Endodermal cell (in vitro differentiated cells): ENCODE measurements around the gene FLAD1. TPM values are rescaled to one million over a fixed set of nuclear protein-coding genes. Genes with fewer than 3 reads are reported as not detected.

ENCODE experiments used
- DNase-seq: peaks from one replicate; pipeline ENCODE4 v3.0.0-alpha.2; 2017
- H3K27ac ChIP-seq: 2 replicates; pipeline ENCODE4 v1.5.1; 2013; ENCODE audit warnings: mild to moderate bottlenecking, low read depth, low read length, moderate library complexity
- H3K27me3 ChIP-seq: 2 replicates; pipeline ENCODE4 v1.6.1; 2013; ENCODE audit warnings: mild to moderate bottlenecking, low read length, moderate library complexity; ENCODE audit not compliant: insufficient read depth, control insufficient read depth, poor library complexity, severe bottlenecking
- H3K36me3 ChIP-seq: 2 replicates; pipeline ENCODE4 v1.7.0; 2013; ENCODE audit warnings: mild to moderate bottlenecking, low read length, moderate library complexity; ENCODE audit not compliant: control insufficient read depth, insufficient read depth
- H3K4me1 ChIP-seq: one replicate; pipeline ENCODE4 v1.7.0; 2013; ENCODE audit warnings: low read length; ENCODE audit not compliant: control insufficient read depth, insufficient read depth
- H3K4me3 ChIP-seq: 2 replicates; pipeline ENCODE4 v1.5.1; 2013; ENCODE audit warnings: mild to moderate bottlenecking, low read length, moderate library complexity
- H3K9ac ChIP-seq: 2 replicates; pipeline ENCODE4 v1.6.1; 2013; ENCODE audit warnings: mild to moderate bottlenecking, low read length, moderate library complexity; ENCODE audit not compliant: poor library complexity, severe bottlenecking; ENCODE audit errors: extremely low read depth
- H3K9me3 ChIP-seq: 2 replicates; pipeline ENCODE4 v1.6.1; 2013; ENCODE audit warnings: mild to moderate bottlenecking, low read length, moderate library complexity; ENCODE audit not compliant: control insufficient read depth
- H3K27ac Mint-ChIP-seq: 2 replicates; pipeline ENCODE4 v1.8.0; 2020; ENCODE audit warnings: mixed read lengths
- H3K27me3 Mint-ChIP-seq: 2 replicates; pipeline ENCODE4 v1.8.0; 2021; ENCODE audit warnings: mild to moderate bottlenecking, mixed read lengths; ENCODE audit not compliant: insufficient read depth
- H3K36me3 Mint-ChIP-seq: 2 replicates; pipeline ENCODE4 v1.8.0; 2020; ENCODE audit warnings: low read depth, mixed read lengths
- H3K4me1 Mint-ChIP-seq: 2 replicates; pipeline ENCODE4 v1.8.0; 2020; ENCODE audit warnings: mixed read lengths
- H3K4me3 Mint-ChIP-seq: 2 replicates; pipeline ENCODE4 v1.8.0; 2020; ENCODE audit warnings: mild to moderate bottlenecking, moderate library complexity, mixed read lengths
- H3K9me3 Mint-ChIP-seq: 2 replicates; pipeline ENCODE4 v1.8.0; 2020; ENCODE audit warnings: mild to moderate bottlenecking, mixed read lengths
- CTCF ChIP-seq: fragments of 200-600 bp; sonication (generic); conservative IDR thresholded peaks from 2 replicates; pipeline ENCODE4 v1.5.0; 2021; ENCODE audit warnings: antibody characterized with exemption, mild to moderate bottlenecking
- WGBS, 2 experiments: methylation state at CpG; one replicate each; pipeline versions ENCODE4 v1.1.5 to v1.1.7; 2013; ENCODE audit warnings: missing lambda C conversion rate in 2 of 2, mixed read lengths in 1 of 2; ENCODE audit not compliant: insufficient coverage in 1 of 2, insufficient read length in 1 of 2; 5-methylcytosine and 5-hydroxymethylcytosine counted together
- total RNA-seq, 2 donors: library from RNA; stranded (reverse); fragmentation: NEBNext Ultra II Directional in 1 of 2; extraction: Animal tissue kit (Norgen Biotek cat#: 25700) in 1 of 2; gene quantifications; 2 replicates in 1 of 2; 3 replicates in 1 of 2; pipeline ENCODE4 v1.2.1, GENCODE V29; 2021

The FLAD1 gene
- total RNA-seq, 2 donors from 2014 or later: 61.9 to 65.0 TPM

GRCh38 chr1:154948079-154948478 is 35.1 kb upstream of the FLAD1 start:
- Mint-ChIP-seq H3K4me3 (no peak overlapping the region), H3K4me1 (peaks cover 12% of the 10 kb centered on the region), H3K27me3 (no peaks in the 10 kb centered on the region), H3K9me3 (no peaks in the 10 kb centered on the region), H3K36me3 (peaks cover 23% of the 10 kb centered on the region), H3K27ac (no peak overlapping the region)
- WGBS, 2 experiments: 85 to 97% methylated on average over 7 to 11 of the region's 11 CpGs
- Histone ChIP-seq H3K36me3 (peaks cover 20% of the 10 kb centered on the region), H3K27ac (no peak overlapping the region), H3K4me3 (no peak overlapping the region), H3K9me3 (no peaks in the 10 kb centered on the region), H3K9ac (no peak overlapping the region), H3K27me3 (no peaks in the 10 kb centered on the region), H3K4me1 (no peaks in the 10 kb centered on the region)
- DNase-seq: no peak
- TF ChIP-seq CTCF: no peak

- Histone ChIP-seq H3K4me3 (no peak overlapping the region), H3K27me3 (no peaks in the 10 kb centered on the region), H3K27ac (peak overlapping the region; percentile 38), H3K4me1 (peaks cover 19% of the 10 kb centered on the region), H3K9ac (no peak overlapping the region), H3K36me3 (peaks cover 15% of the 10 kb centered on the region), H3K9me3 (no peaks in the 10 kb centered on the region)
- Mint-ChIP-seq H3K9me3 (no peaks in the 10 kb centered on the region), H3K4me3 (no peak overlapping the region), H3K4me1 (peaks cover 36% of the 10 kb centered on the region), H3K27ac (no peak overlapping the region), H3K27me3 (no peaks in the 10 kb centered on the region), H3K36me3 (peaks cover 15% of the 10 kb centered on the region)
- no peak for TF ChIP-seq CTCF
- 94 to 100% methylated on average over 2 to 14 of the region's 15 CpGs for WGBS, 2 experiments
- DNase-seq: no peak
Observed at GRCh38 chr1:154951901-154952657, 31.1 kb upstream of the FLAD1 start.

- Histone ChIP-seq H3K4me1 (peaks cover 19% of the 10 kb centered on the region), H3K4me3 (no peak overlapping the region), H3K36me3 (peaks cover 14% of the 10 kb centered on the region), H3K27me3 (no peaks in the 10 kb centered on the region), H3K9ac (no peak overlapping the region), H3K9me3 (no peaks in the 10 kb centered on the region), H3K27ac (no peak overlapping the region)
- peaks cover 14% of the 10 kb centered on the region for H3K36me3 Mint-ChIP-seq
- 92 to 93% methylated on average over 6 of the region's 6 CpGs for WGBS, 2 experiments
- H3K27me3 Mint-ChIP-seq: no peaks in the 10 kb centered on the region
- no peaks in the 10 kb centered on the region for H3K9me3 Mint-ChIP-seq
- H3K4me1 Mint-ChIP-seq: peaks cover 42% of the 10 kb centered on the region
- TF ChIP-seq CTCF: no peak
- no peak for DNase-seq
- peak overlapping the region; percentile 35 for H3K27ac Mint-ChIP-seq
- H3K4me3 Mint-ChIP-seq: no peak overlapping the region
Observed at GRCh38 chr1:154952664-154953063, 30.5 kb upstream of the FLAD1 start.
